Muscle layer of duodenum (tissue), 2 donors: ENCODE data around the gene WDR5.

Experiments used
- H3K27ac ChIP-seq: one replicate; pipeline ENCODE4 v1.7.0; 2013; ENCODE audit warnings: mild to moderate bottlenecking, low read length
- H3K27me3 ChIP-seq: one replicate; pipeline ENCODE4 v1.7.0; 2013; ENCODE audit warnings: low read depth, mild to moderate bottlenecking, control low read depth, low read length
- H3K36me3 ChIP-seq, 2 donors: one replicate each; pipeline ENCODE4 v1.7.0; 2013; ENCODE audit warnings: low read length in 2 of 2, control low read depth in 1 of 2, mild to moderate bottlenecking in 1 of 2; ENCODE audit not compliant: insufficient read depth in 2 of 2, control insufficient read depth in 1 of 2
- H3K4me1 ChIP-seq, 2 donors: one replicate each; pipeline ENCODE4 v1.7.0; 2013; ENCODE audit warnings: low read length in 2 of 2, mild to moderate bottlenecking in 2 of 2, control low read depth in 1 of 2, moderate library complexity in 1 of 2; ENCODE audit not compliant: insufficient read depth in 2 of 2, control insufficient read depth in 1 of 2
- H3K4me3 ChIP-seq, 2 donors: one replicate each; pipeline ENCODE4 v1.7.0; 2013; ENCODE audit warnings: low read length in 2 of 2, low read depth in 1 of 2, mild to moderate bottlenecking in 1 of 2
- H3K9me3 ChIP-seq, 2 donors: one replicate each; pipeline ENCODE4 v1.7.0; 2013; ENCODE audit warnings: low read length in 2 of 2, control low read depth in 1 of 2, mild to moderate bottlenecking in 1 of 2; ENCODE audit not compliant: control insufficient read depth in 1 of 2
- donor health status: healthy.

The WDR5 gene

DNA sequence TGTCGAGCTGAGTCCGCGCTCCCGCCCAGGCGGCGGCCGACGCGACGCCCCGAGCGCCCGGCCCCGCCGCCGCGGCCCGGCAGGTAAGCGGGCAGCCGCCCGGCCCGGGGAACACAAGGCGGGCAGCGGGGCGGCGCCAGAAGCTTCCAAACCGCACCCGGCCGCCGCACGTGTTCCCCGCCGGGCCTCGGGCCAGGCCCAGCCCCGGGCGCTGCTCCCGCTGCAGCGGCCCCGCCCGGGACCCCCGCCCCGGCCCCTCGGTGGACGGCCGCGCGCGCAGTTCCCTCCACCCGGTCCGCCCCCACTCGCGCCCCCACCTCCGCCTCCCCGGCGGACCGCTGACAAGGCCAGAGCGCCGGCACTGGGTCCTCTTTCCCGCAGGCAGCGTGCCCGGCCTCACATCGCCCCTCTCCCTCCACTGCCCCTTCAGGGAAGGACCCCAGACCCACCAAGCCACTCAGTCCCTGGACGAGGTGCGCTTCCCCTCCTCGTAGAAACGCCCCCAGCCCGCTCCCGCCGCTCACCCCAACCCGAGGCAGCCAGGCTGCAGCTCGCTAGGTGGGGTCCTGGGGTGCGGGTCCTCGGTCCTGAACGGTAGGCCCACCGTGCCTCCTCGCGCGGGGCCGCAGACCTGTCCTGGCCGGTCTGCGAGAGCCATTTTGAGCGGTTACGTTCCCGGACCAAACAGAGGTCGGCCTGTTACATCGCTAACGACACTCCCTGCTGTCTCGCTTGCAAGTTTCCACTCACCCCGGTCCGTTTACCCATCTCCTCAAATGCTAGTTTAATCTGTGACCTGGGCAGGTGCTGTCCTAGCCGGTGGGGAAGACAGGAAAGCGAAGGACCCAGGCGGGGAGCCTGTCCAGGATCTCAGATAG lies 475 bp downstream of the WDR5 start:
- Histone ChIP-seq H3K9me3 (no peaks in the 10 kb centered on the region), H3K4me1 (peaks cover 13 to 52% of the 10 kb centered on the region in 2 donors), H3K4me3 (peak overlapping the region; percentile 75 to 99), H3K27me3 (no peaks in the 10 kb centered on the region), H3K36me3 (peaks cover 2 to 12% of the 10 kb centered on the region in 2 donors), H3K27ac (peak overlapping the region; percentile 31)

DNA sequence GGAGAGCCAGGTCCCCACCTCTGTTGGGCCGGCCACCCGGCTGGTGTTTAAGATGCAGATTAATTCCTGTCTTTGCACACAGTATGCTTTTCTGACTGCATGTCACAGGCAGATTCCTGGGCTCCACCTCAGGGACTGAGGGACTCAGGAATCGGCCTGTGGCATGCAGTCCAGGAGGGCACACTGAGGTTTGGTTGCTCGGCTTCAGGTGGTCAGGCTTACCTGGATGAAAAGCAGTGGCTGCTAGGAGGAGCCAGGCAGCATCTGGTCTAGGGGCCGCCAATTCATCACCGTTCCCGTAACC lies 1.1 kb downstream of the WDR5 start:
- peak overlapping the region; percentile 31 for H3K27ac ChIP-seq
- peaks cover 8 to 18% of the 10 kb centered on the region in 2 donors for H3K36me3 ChIP-seq
- H3K4me1 ChIP-seq: peaks cover 13 to 50% of the 10 kb centered on the region in 2 donors
- H3K4me3 ChIP-seq: peak overlapping the region; percentile 75 to 94
- H3K9me3 ChIP-seq: no peaks in the 10 kb centered on the region
- no peaks in the 10 kb centered on the region for H3K27me3 ChIP-seq

GRCh38 chr9:134138292-134138691 lies 2.4 kb downstream of the WDR5 start:
- Histone ChIP-seq H3K4me3 (peak overlapping the region in 1 of 2 donors; percentile 41), H3K4me1 (peaks cover 13 to 50% of the 10 kb centered on the region in 2 donors), H3K27me3 (no peaks in the 10 kb centered on the region), H3K36me3 (peaks cover 16 to 27% of the 10 kb centered on the region in 2 donors), H3K27ac (peak overlapping the region; percentile 49), H3K9me3 (no peaks in the 10 kb centered on the region)

- Histone ChIP-seq H3K27ac (no peak overlapping the region), H3K36me3 (peaks cover 16 to 34% of the 10 kb centered on the region in 2 donors), H3K9me3 (no peaks in the 10 kb centered on the region), H3K27me3 (no peaks in the 10 kb centered on the region), H3K4me1 (peaks cover 13 to 50% of the 10 kb centered on the region in 2 donors), H3K4me3 (peak overlapping the region in 1 of 2 donors; percentile 41)
These were observed 3.2 kb downstream of the WDR5 start for GRCh38 chr9:134139081-134139480.

DNA sequence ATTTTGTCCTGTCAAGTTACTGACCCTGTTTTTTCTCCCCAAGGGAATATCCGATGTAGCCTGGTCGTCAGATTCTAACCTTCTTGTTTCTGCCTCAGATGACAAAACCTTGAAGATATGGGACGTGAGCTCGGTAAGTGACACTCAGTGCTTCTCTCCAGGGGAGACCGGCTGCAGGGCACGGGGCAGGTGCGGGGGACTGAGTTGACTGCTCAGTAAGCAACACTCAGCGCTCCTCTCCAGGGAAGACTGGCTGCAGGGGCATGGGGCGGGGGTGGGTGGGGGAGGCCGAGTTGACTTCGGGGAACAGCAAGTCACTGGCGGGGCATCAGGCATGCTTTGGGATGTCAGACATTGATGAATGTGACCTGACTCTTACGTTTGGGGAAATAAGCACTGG lies 6.0 kb downstream of the WDR5 start:
- H3K9me3 ChIP-seq: no peaks in the 10 kb centered on the region
- peaks cover 20 to 57% of the 10 kb centered on the region in 2 donors for H3K36me3 ChIP-seq
- no peak overlapping the region for H3K27ac ChIP-seq
- H3K4me3 ChIP-seq: no peak overlapping the region
- H3K27me3 ChIP-seq: no peaks in the 10 kb centered on the region
- peaks cover 7 to 35% of the 10 kb centered on the region in 2 donors for H3K4me1 ChIP-seq

GRCh38 chr9:134144801-134145200 lies 8.9 kb downstream of the WDR5 start:
- Histone ChIP-seq H3K27ac (no peak overlapping the region), H3K27me3 (no peaks in the 10 kb centered on the region), H3K36me3 (peaks cover 36 to 80% of the 10 kb centered on the region in 2 donors)

DNA sequence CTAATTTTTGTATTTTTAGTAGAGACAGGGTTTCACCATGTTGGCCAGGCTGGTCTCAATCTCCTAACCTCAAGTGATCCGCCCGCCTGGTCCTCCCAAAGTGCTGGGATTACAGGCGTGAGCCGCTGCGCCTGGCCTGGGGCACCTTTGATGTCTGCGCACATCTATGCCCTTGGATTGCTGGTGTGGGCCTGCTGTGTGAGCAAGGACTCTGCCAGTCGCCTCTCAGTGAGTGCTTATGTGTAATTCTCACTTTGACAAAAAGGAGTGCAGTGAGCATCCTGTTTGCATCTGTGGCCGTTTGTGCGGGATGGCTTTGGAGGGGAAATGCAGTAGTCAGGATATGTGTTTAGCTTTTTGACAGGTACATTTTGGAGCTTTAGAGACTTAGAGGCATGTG lies 9.4 kb downstream of the WDR5 start:
- H3K4me3 ChIP-seq: no peak overlapping the region
- peaks cover 0 to 1% of the 10 kb centered on the region in 2 donors for H3K4me1 ChIP-seq
- no peaks in the 10 kb centered on the region for H3K27me3 ChIP-seq
- no peaks in the 10 kb centered on the region for H3K9me3 ChIP-seq
- peaks cover 41 to 81% of the 10 kb centered on the region in 2 donors for H3K36me3 ChIP-seq
- no peak overlapping the region for H3K27ac ChIP-seq

More at GRCh38 chr9:134144801-134145200, 8.9 kb downstream of the WDR5 start:
- H3K4me3 ChIP-seq: no peak overlapping the region
- peaks cover 0 to 6% of the 10 kb centered on the region in 2 donors for H3K4me1 ChIP-seq
- H3K9me3 ChIP-seq: no peaks in the 10 kb centered on the region

- Histone ChIP-seq H3K9me3 (no peaks in the 10 kb centered on the region), H3K27me3 (no peaks in the 10 kb centered on the region), H3K27ac (no peak overlapping the region), H3K4me3 (no peak overlapping the region), H3K4me1 (no peaks in the 10 kb centered on the region), H3K36me3 (peaks cover 39 to 79% of the 10 kb centered on the region in 2 donors)
These were observed 11.1 kb downstream of the WDR5 start for GRCh38 chr9:134146774-134147493.

GRCh38 chr9:134149380-134149779 lies 13.5 kb downstream of the WDR5 start:
- Histone ChIP-seq H3K27ac (no peak overlapping the region), H3K36me3 (peaks cover 49 to 84% of the 10 kb centered on the region in 2 donors), H3K4me1 (no peaks in the 10 kb centered on the region), H3K4me3 (no peak overlapping the region), H3K27me3 (no peaks in the 10 kb centered on the region), H3K9me3 (no peaks in the 10 kb centered on the region)

- H3K27me3 ChIP-seq: no peaks in the 10 kb centered on the region
These were observed 14.8 kb downstream of the WDR5 start for GRCh38 chr9:134150557-134151214.

GRCh38 chr9:134152022-134152448 lies 16.2 kb downstream of the WDR5 start:
- no peak overlapping the region for H3K27ac ChIP-seq
- H3K27me3 ChIP-seq: no peaks in the 10 kb centered on the region
- no peaks in the 10 kb centered on the region for H3K4me1 ChIP-seq
- H3K36me3 ChIP-seq: peaks cover 66 to 89% of the 10 kb centered on the region in 2 donors
- H3K9me3 ChIP-seq: no peaks in the 10 kb centered on the region
- H3K4me3 ChIP-seq: no peak overlapping the region

More at GRCh38 chr9:134150557-134151214, 14.8 kb downstream of the WDR5 start:
- Histone ChIP-seq H3K4me3 (no peak overlapping the region), H3K27ac (no peak overlapping the region), H3K4me1 (no peaks in the 10 kb centered on the region), H3K9me3 (no peaks in the 10 kb centered on the region), H3K36me3 (peaks cover 61 to 86% of the 10 kb centered on the region in 2 donors)
